GM21723 (cell line): ENCODE data around the gene SV2C.

Source experiments
- ATAC-seq: cut with Tn5 transposase; IDR thresholded peaks from one replicate; pipeline ENCODE4 v1.9.1; 2021; ENCODE audit warnings: mild to moderate bottlenecking, moderate library complexity; ENCODE audit not compliant: unreplicated experiment

SV2C gene

DNA sequence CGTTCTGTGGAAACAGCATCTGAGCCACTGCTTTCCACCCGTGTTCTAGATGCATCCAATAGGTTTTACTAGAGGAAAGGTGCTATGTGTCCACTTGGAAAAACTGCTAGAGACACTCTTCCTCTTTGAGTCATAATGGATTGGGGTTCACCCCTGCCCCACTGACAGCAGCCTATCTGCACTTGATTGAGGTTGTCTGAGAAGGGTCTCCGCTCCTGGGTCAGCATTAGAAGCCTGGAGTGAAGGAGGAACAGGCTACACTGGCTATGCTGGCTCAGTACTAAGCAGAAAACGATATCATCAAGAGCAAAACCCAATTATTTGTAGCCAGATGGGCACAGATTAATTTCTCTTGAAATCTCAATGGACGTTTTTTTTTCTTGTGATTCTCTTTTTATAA lies 167.3 kb downstream of the SV2C start:
- ATAC-seq: no peak

DNA sequence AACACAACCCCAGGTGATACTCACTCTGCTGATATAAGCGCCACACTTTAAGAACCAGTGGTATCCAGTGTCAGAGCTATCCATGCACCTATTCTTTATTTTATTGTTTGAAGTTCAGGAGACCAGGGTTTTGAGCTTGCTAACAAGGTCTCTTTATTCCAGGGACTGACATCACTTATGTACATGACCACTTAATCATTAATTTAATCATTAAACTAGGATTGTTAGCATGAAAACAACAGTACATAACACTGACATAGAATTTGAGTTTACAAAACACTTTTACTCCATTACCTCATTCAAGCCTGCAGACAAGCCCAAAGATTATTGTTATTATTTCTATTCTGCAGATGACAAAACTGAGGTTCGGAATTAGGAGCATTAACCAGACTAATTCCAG lies 168.5 kb downstream of the SV2C start:
- ATAC-seq: no peak

DNA sequence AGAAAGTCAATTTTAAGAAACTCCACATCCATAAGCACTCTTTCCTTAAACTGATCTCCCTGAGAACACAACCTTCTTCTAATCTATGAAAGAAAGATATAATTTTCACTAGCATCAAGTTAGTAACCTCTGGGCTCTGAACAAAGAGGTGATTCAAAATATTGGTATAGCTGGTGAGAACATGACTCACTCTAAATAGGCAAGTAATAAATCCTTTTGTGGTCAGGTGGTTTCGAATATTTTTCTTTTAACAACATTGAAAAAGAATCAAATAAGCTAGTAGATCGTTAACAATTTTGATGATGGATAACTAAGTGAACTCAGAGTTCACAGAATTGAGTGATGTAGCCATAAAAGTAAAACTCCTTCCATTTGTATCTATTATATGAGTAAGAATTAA lies 169.3 kb downstream of the SV2C start:
- ATAC-seq: no peak

- peak; percentile 88 for ATAC-seq
These were observed 173.1 kb downstream of the SV2C start for GRCh38 chr5:76256116-76256889.

DNA sequence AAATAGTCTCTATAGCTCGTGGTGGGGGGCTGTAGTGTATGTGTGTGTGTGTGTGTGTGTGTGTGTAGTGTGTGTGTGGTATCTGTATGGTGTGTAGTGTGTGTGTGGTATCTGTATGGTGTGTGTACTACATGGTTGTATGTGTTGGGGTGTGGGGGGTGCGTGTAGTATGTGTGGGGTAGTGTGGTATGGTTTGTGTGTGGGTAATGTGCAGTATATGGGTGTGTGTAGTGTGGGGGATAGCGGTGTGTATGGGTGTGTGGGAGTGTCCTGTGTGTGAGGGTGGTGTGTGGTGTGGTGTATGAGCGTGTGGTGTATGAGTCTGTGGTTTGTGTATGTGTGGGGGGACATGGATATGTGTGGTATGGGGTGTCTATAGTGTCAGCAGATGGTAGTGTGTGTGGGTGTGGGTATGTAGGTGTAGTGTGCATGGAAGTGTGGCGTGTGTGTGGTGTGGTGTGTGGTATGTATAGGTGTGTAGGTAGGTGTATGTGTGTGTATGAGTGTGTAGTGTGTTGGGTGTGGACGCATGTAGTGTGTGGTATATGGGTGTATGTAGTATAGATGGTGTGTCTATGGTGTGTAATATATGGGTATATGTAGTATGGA lies 174.1 kb downstream of the SV2C start:
- ATAC-seq: no peak

DNA sequence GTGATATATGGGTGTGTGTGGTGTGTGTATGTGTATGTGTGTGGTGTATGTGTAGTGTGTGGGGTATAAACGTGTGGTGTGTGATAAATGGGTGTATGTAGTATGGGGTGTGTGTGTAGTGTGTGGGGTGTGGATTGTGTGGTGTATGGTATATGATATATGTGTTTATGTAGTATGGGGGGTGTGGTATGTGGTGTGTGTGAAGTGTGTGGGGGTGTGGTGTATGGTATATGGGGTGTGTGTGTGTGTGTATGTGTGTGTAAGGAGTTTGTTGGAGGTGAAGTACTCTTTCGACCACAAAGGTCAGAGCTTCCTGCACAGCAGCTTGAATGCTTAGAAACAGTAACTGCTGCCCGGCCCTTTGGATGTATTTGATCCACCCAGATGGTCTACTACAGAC lies 174.7 kb downstream of the SV2C start:
- ATAC-seq: no peak

- ATAC-seq: no peak
These were observed 181.5 kb downstream of the SV2C start for GRCh38 chr5:76264681-76265080.

DNA sequence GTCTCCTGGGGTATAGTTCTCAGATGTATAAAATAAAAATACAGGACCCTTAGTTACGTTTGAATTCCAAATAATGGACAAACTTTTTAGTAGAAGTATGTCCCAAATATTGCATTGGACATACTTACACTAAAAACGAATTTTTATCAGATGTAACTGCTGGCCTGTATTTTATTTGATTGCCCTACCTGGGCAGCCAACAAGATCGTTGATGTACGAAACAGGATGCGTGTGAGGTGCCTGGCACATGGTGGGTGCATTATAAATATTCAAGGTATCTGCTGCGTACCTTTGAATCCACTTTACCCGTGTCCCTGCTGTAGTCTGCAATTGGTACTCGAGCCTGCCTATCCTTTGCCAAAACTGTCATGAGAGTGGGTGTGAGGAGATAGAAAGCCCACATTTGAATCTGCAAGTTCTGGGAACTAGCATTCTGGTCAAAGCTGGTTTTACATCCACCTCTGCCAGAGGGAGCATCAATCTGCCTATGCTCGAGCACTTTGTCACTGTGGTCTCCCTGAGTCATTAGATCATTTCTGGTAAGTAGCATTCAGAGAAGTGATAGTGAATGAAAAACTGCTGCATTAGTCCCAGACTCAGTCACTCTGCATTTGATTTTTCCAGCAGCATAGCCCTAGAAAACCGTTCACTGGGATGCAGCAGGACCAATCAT lies 186.2 kb downstream of the SV2C start:
- no peak for ATAC-seq

DNA sequence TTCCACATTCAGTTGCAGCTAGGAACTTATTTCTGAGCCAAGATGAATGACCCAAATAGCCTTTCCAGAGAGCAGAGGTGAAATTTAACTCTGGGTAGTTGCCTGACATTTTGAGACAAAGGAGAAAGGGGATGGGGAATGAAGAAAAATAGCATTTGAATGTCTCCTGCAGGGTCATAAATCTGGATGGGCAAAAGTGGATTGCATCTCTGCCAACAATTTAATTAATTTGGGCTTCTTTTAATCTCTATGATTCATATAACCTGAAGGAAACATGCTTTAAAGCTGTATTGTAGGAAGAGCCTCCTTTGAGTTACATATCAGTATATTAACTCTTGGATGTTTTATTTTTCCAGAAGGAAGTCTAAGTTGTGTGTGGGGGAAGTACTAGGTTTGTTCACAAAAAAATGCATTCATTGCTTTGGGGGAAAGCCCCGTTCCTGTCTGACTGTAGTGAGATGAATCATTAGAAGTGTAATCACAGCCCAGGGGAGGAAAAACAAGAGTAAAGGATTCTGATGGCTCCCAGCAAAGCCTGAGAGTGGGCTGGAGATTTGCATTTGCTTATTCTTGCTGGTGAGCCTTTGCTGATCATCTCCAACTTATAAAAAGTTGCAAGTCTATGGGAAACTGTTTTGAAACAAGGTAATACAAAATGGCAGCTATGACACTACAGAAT lies 186.9 kb downstream of the SV2C start:
- no peak for ATAC-seq

GRCh38 chr5:76271836-76272235 lies 188.7 kb downstream of the SV2C start:
- no peak for ATAC-seq

DNA sequence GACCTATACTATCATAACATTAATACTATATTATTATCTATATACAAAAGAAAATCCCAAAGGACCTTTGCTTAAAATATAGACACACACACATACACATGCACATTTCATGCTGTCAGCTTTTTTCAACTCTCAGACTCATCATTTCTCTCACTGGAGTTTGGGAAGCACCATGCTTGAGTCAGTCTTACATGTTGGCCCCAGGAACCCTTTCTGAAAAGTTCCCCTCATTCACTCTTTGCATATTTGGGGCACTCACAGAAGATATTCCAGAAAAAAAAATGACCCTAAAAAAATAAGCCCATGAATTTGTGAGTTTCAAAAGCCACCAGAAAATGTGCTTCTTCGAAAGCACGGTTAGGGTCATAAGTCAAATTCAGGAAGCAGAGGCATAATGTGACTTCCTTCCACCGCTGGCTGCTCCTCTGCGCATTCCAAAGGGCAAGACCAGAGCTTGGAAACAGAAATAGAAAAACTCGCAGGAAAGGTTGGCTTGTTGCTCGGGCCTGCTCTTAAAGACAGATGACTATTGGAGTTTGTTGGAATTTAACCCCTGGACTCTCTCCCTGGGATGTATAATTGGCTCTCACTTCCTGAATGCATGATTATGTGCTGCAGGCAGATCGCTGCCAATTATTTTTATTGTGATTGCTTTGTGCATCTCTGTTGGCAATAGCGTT lies 190.2 kb downstream of the SV2C start:
- no peak for ATAC-seq

GRCh38 chr5:76274571-76274970 lies 191.4 kb downstream of the SV2C start:
- no peak for ATAC-seq

DNA sequence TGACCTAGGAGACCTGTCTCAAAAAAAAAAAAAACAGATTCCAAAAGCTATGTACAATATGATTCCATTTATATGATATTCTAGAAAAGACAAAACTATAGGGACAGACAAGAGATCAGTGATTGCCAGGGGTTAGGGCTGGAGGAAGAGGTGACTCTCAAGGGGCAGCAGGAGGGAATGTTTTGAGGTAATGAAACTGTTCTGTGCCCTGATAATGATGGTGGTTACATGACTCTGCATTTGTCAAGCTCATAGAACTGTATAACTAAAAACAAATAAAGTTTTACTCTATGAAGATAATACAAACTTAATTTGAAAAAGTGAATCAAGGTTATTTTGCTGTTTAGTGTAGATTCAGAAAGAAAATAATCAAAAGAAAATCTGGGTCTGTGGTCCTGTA lies 194.6 kb downstream of the SV2C start:
- ATAC-seq: no peak

DNA sequence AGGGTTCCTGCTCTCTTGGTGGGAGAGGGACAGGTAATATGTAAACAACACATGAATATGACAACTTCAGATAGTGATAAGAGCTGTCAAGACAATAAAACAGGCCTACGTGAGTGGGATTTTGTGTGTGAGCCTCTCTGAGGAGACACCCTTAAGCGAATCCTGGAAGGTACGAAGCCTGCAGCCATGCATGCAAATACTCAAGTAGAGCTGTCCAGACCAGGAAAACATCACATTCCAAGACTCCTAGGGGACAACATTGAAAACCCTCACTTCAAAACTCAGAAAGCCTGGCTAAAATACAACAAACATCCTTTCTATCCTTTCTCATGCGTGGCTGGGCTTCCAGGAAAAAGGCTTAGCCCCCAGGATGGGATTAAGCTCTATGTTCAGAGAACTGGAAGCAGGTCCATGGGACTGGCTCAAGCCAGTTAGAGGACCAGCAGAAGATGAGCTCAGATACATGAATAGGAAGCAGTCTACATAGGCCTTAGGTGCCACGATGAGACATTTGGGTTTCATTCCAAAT lies 195.1 kb downstream of the SV2C start:
- no peak for ATAC-seq

DNA sequence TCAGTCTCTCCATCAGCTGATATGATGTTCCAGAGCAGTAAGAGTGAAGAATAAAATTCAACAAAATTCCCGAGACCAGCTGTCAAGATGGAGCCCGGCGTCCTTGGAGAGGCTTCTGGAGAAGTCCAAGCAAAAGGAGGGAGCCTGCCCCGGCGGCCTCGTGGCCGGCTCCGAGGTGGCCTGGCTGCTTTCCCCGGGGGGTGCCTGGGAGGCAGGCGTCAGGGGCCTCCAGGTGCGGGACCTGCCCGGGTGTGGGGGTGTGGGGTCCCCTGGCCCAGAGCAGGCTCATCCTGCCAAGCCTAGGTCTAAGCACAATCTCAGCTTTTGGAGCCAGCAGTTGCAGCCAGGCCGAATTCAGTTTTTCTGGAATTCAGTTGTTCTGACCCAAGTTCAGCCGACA lies 197.3 kb downstream of the SV2C start:
- no peak for ATAC-seq

GRCh38 chr5:76283670-76284069 lies 200.5 kb downstream of the SV2C start:
- no peak for ATAC-seq

DNA sequence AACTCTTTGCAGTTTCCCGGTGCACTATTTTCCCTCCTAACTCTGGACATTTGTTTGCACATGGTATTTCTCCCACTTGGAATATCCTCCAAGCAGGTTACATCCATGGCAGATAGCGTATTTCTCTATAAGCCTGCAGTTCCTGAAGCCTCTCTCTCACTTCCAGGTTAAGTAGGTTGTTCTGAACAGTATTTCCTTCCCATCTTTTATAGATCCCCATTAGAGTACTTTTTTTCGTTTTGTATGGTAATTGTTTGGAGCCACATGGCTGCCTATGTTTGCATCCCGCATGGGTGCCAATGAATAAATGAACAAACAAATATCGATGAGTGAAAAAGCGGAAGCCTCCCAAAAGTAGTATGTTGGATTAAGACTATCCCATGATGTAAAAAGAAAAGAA lies 206.5 kb downstream of the SV2C start:
- no peak for ATAC-seq

GRCh38 chr5:76290321-76290757 lies 207.2 kb downstream of the SV2C start:
- ATAC-seq: no peak

DNA sequence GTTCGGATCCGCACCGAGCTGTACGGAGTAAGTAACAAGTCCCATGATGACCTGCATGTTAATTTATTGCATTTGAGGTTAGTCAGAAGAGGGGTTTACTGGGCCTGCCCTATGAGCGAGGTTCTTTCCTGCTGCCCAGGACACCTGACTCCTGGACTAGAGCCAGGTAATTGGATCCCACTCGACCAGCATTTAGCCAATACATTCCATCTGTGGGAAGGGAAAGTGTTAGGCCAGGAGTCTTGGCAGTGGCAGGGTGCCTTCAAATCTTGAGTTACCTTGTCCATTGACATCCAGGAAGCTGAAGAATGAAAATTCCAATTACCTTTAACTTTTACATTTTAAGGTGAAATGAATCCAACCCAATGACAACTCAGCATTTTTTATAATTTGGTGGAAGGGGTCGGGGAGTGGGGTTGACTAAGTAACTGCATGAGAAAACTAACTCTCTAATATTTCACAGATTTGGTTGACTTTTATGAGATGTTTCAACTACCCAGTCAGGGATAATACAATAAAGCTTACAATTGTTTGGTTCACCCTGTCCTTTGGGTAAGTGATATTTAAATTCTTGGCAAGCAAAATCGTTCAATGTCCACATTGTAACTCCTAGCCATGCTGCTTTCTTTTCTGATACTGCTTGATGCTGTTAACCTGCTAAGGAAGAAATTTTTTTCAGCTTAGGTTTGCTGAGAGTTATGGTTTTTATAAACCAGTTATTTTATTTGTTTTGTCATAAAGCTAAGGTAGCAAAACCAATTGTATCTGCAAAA lies 208.3 kb downstream of the SV2C start:
- ATAC-seq: no peak
